H9 (cell line): ENCODE data around the gene SERTAD1. TPM values are rescaled to one million over a fixed set of nuclear protein-coding genes. Genes with fewer than 3 reads are reported as not detected.

ENCODE experiments used
- DNase-seq: peaks from one replicate; pipeline ENCODE4 v3.0.0-alpha.2; 2017
- H2AFZ ChIP-seq: one replicate; pipeline ENCODE4 v1.6.1; 2013; ENCODE audit warnings: mild to moderate bottlenecking, low read length, control low read depth, moderate library complexity
- H2AK5ac ChIP-seq: 2 replicates; pipeline ENCODE4 v1.6.1; 2013; ENCODE audit warnings: low read length, control low read depth, mixed read lengths; ENCODE audit not compliant: insufficient read length
- H2BK120ac ChIP-seq: one replicate; pipeline ENCODE4 v1.6.1; 2013; ENCODE audit warnings: low read depth, mild to moderate bottlenecking, low read length, control low read depth, inconsistent platforms; ENCODE audit not compliant: poor library complexity, severe bottlenecking
- H2BK12ac ChIP-seq: 2 replicates; pipeline ENCODE4 v1.6.1; 2013; ENCODE audit warnings: low read length, control low read depth, mixed read lengths, low read depth; ENCODE audit not compliant: insufficient read length
- H2BK15ac ChIP-seq: 2 replicates; pipeline ENCODE4 v1.6.1; 2013; ENCODE audit warnings: low read depth, low read length, control low read depth
- H2BK20ac ChIP-seq: one replicate; pipeline ENCODE4 v1.6.1; 2013; ENCODE audit warnings: low read depth, mild to moderate bottlenecking, low read length, control low read depth, inconsistent platforms; ENCODE audit not compliant: poor library complexity, severe bottlenecking
- H2BK5ac ChIP-seq: 2 replicates; pipeline ENCODE4 v1.6.1; 2013; ENCODE audit warnings: low read length, control low read depth, mixed read lengths; ENCODE audit not compliant: insufficient read length
- H3K14ac ChIP-seq: 2 replicates; pipeline ENCODE4 v1.6.1; 2013; ENCODE audit warnings: low read length, control low read depth; ENCODE audit not compliant: insufficient read depth
- H3K18ac ChIP-seq: 2 replicates; pipeline ENCODE4 v1.6.1; 2013; ENCODE audit warnings: low read depth, mild to moderate bottlenecking, mixed read lengths, low read length, control low read depth; ENCODE audit not compliant: insufficient read length
- H3K23ac ChIP-seq: 2 replicates; pipeline ENCODE4 v1.6.1; 2013; ENCODE audit warnings: low read length, control low read depth, mixed read lengths, low read depth; ENCODE audit not compliant: insufficient read length
- H3K23me2 ChIP-seq: 2 replicates; pipeline ENCODE4 v1.6.1; 2013; ENCODE audit warnings: low read depth, mild to moderate bottlenecking, mixed read lengths, low read length, control low read depth; ENCODE audit not compliant: insufficient read length, poor library complexity, severe bottlenecking
- H3K27ac ChIP-seq: 2 replicates; pipeline ENCODE4 v1.5.1; 2013; ENCODE audit warnings: low read length, control low read depth, mixed read lengths, low read depth; ENCODE audit not compliant: insufficient read length
- H3K27me3 ChIP-seq: 2 replicates; pipeline ENCODE4 v1.6.1; 2013; ENCODE audit warnings: low read length, control low read depth, inconsistent platforms; ENCODE audit not compliant: insufficient read depth
- H3K4ac ChIP-seq: 2 replicates; pipeline ENCODE4 v1.6.1; 2013; ENCODE audit warnings: low read depth, mild to moderate bottlenecking, control low read depth, inconsistent platforms, low read length, moderate library complexity
- H3K4me1 ChIP-seq: 2 replicates; pipeline ENCODE4 v1.6.1; 2013; ENCODE audit warnings: low read length, control low read depth, inconsistent platforms; ENCODE audit not compliant: insufficient read depth
- H3K4me2 ChIP-seq: 2 replicates; pipeline ENCODE4 v1.6.1; 2013; ENCODE audit warnings: low read length, control low read depth, mixed read lengths; ENCODE audit not compliant: insufficient read length, insufficient read depth
- H3K56ac ChIP-seq: 2 replicates; pipeline ENCODE4 v1.6.1; 2013; ENCODE audit warnings: low read depth, mild to moderate bottlenecking, mixed read lengths, low read length, control low read depth; ENCODE audit not compliant: insufficient read length
- H3K79me1 ChIP-seq: 2 replicates; pipeline ENCODE4 v1.6.1; 2013; ENCODE audit warnings: low read depth, mild to moderate bottlenecking, moderate library complexity, low read length, control low read depth, inconsistent platforms; ENCODE audit not compliant: insufficient read depth, poor library complexity, severe bottlenecking
- H3K79me2 ChIP-seq: 2 replicates; pipeline ENCODE4 v1.6.1; 2013; ENCODE audit warnings: low read length, control low read depth, inconsistent platforms; ENCODE audit not compliant: insufficient read depth
- H3K9ac ChIP-seq: 2 replicates; pipeline ENCODE4 v1.6.1; 2013; ENCODE audit warnings: low read length, control low read depth, mixed read lengths; ENCODE audit not compliant: insufficient read length; ENCODE audit errors: extremely low read depth
- H3K9me3 ChIP-seq: one replicate; pipeline ENCODE4 v1.6.1; 2013; ENCODE audit warnings: low read depth, low read length, inconsistent platforms; ENCODE audit not compliant: control insufficient read depth
- H3T11ph ChIP-seq: one replicate; pipeline ENCODE4 v1.6.1; 2013; ENCODE audit warnings: mild to moderate bottlenecking, low read length, control low read depth, inconsistent platforms
- H4K20me1 ChIP-seq: one replicate; pipeline ENCODE4 v1.6.1; 2013; ENCODE audit not compliant: control insufficient read depth, insufficient read length, insufficient read depth
- H4K5ac ChIP-seq: 2 replicates; pipeline ENCODE4 v1.6.1; 2013; ENCODE audit warnings: low read depth, mild to moderate bottlenecking, mixed read lengths, low read length, control low read depth; ENCODE audit not compliant: insufficient read length
- H4K8ac ChIP-seq: replicated peaks from 2 replicates; pipeline ENCODE4 v1.6.1; 2013; ENCODE audit warnings: low read length, control low read depth, mixed read lengths, low read depth; ENCODE audit not compliant: insufficient read length
- H4K91ac ChIP-seq: 2 replicates; pipeline ENCODE4 v1.6.1; 2013; ENCODE audit warnings: low read depth, mild to moderate bottlenecking, moderate library complexity, mixed read lengths, low read length, control low read depth; ENCODE audit not compliant: insufficient read length
- H3K27ac Mint-ChIP-seq, 3 experiments: 2 replicates in 2 of 3; 3 replicates in 1 of 3; pipeline ENCODE4 v1.8.0; 2020 to 2021; ENCODE audit warnings: mixed read lengths in 3 of 3, mild to moderate bottlenecking in 1 of 3, moderate library complexity in 1 of 3
- H3K27me3 Mint-ChIP-seq: 2 replicates; pipeline ENCODE4 v1.8.0; 2021; ENCODE audit warnings: low read depth, mild to moderate bottlenecking, moderate library complexity, mixed read lengths
- H3K36me3 Mint-ChIP-seq, 3 experiments: 2 replicates in 2 of 3; 3 replicates in 1 of 3; pipeline ENCODE4 v1.8.0; 2020 to 2021; ENCODE audit warnings: low read depth in 3 of 3, mixed read lengths in 3 of 3; ENCODE audit not compliant: insufficient read depth in 1 of 3
- H3K4me1 Mint-ChIP-seq, 2 experiments: 2 replicates each; pipeline ENCODE4 v1.8.0; 2020; ENCODE audit warnings: mixed read lengths in 2 of 2
- H3K4me3 Mint-ChIP-seq, 2 experiments: 2 replicates in 1 of 2; 3 replicates in 1 of 2; pipeline ENCODE4 v1.8.0; 2020 to 2021; ENCODE audit warnings: mild to moderate bottlenecking in 2 of 2, mixed read lengths in 2 of 2, moderate library complexity in 1 of 2
- H3K9me3 Mint-ChIP-seq, 2 experiments: 2 replicates in 1 of 2; 3 replicates in 1 of 2; pipeline ENCODE4 v1.8.0; 2020; ENCODE audit warnings: mild to moderate bottlenecking in 2 of 2, mixed read lengths in 2 of 2, moderate library complexity in 1 of 2
- CTCF ChIP-seq: fragments of 200-600 bp; sonication (generic); conservative IDR thresholded peaks from 3 replicates; pipeline ENCODE4 v1.8.0; 2021; ENCODE audit warnings: antibody characterized with exemption, mild to moderate bottlenecking
- WGBS: extraction: QIAGEN DNeasy Blood & Tissue Kit; methylation state at CpG from one replicate; pipeline ENCODE4 v1.1.7; 2013; ENCODE audit warnings: missing lambda C conversion rate, low lambda C conversion rate, mixed read lengths; ENCODE audit not compliant: insufficient read length; ENCODE audit errors: extremely low coverage; 5-methylcytosine and 5-hydroxymethylcytosine counted together
- total RNA-seq: library from RNA; stranded (reverse); gene quantifications from 2 replicates; pipeline ENCODE4 v1.2.1, GENCODE V29; 2021

SERTAD1 gene
- total RNA-seq, 1 experiment from 2014 or later: 7.9 TPM

DNA sequence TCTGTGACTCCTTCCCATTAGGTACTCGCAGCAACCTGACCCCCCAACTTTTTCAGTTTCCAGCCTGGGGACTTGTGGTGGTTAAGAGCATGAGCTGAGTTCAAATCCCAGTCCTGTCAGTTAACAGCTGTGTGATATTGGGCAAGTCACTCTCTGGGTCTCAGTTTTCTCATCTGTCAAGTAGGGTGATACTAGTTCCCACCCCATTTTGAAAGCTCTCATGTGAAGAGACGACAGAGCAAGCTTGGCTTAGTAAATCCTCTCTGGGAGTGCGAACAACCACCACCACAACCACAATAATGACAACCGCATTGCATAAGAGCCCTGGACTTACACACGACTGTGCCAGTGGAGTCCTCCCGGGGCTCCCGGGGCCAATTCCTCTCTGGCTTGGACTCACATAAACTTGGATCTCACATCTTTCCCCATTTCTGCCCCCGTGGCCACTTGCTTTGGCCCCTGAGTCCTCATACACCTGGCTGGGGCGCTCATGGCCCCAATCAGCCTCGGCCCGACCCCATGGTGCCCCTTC, 39.3 kb upstream of the SERTAD1 start:
- Histone ChIP-seq H3K4me1 (no peaks in the 10 kb centered on the region; the same call in 1 of the 2 replicates), H3K23ac (no peak overlapping the region), H4K8ac (no peak overlapping the region), H3K14ac (no peak overlapping the region), H4K91ac (no peak overlapping the region), H2BK120ac (no peak overlapping the region), H3K27ac (no peak overlapping the region), H2AFZ (no peak overlapping the region), H4K5ac (no peak overlapping the region), H3K79me1 (no peaks in the 10 kb centered on the region), H3K79me2 (no peaks in the 10 kb centered on the region), H3K27me3 (peaks cover 11% of the 10 kb centered on the region; the same call in 1 of the 2 replicates), H3K56ac (no peak overlapping the region), H2BK15ac (no peak overlapping the region), H2BK5ac (no peak overlapping the region), H4K20me1 (no peaks in the 10 kb centered on the region), H2BK12ac (no peak overlapping the region), H3K9me3 (no peaks in the 10 kb centered on the region), H3T11ph (no peak overlapping the region), H2AK5ac (no peak overlapping the region), H3K23me2 (no peaks in the 10 kb centered on the region), H3K4ac (no peak overlapping the region), H3K18ac (no peak overlapping the region), H3K4me2 (peak overlapping the region; percentile 62), H3K9ac (no peak overlapping the region), H2BK20ac (no peak overlapping the region)
- DNase-seq: no peak
- peaks cover 0 to 4% (median 0%) of the 10 kb centered on the region in 3 experiments; a peak in 1 of 7 replicates for H3K36me3 Mint-ChIP-seq
- peak overlapping the region; percentile 79 to 83 for H3K4me3 Mint-ChIP-seq
- peaks cover 41% of the 10 kb centered on the region for H3K27me3 Mint-ChIP-seq
- peak overlapping the region; percentile 18 to 87 (median 30); a peak in 2 of 7 replicates for H3K27ac Mint-ChIP-seq
- H3K9me3 Mint-ChIP-seq: peaks cover 0 to 5% of the 10 kb centered on the region in 2 experiments; a peak in 3 of 5 replicates
- TF ChIP-seq CTCF: no peak
- WGBS: no CpG with 5 or more reads among the region's 11 CpGs
- peaks cover 14 to 18% of the 10 kb centered on the region in 2 experiments for H3K4me1 Mint-ChIP-seq
